ENCODE measurements around the gene PPA2. TPM values are rescaled to one million over a fixed set of nuclear protein-coding genes. Genes with fewer than 3 reads are reported as not detected.
"Not testable (repeated sequence)": the region's sequence is repeated elsewhere in the genome, so short reads cannot be mapped to it uniquely, and the experiment has no call there.

Gene PPA2
- polyA plus RNA-seq, 3 donors, result 32.7 to 66.4 (median 53.0) TPM

DNA sequence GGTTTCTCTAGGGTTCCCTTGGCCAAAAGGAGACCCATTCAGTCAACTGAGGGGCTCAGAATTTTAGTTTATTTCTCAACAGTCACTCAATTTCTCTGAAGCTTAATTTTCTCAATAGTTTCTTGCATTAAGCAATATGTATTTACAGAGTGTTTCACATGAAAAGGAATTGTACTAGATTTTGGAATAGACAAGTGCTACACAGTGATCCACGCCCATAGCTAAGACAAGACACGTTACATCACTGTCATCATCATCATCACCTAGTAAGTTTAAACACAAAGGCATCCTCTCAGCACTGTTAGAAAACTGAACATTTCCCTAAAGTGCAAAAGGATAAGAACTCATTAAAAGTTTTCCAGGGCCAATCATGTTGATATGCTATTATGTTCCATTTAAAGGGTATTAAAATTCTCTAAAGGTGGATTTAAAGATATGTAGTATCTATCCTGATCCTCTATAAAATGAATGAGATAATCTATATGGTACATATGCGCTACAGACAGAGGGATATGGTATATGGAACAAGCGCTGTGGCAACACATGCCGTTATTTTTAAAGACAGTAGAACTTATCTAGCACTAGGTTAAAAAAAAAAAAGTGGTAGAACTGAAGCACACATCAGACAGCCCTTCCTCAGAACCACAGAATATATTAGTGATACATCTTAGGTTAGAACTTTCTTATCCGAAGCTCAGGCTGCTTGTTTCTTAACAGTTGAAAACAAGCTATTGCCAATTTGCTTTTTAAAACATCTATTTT, 12.1 kb downstream of the PPA2 start:
- H3K27ac ChIP-seq (ENCODE audit: low read depth, low read length), result no peak overlapping the region
- 83 to 95% (median 84%) methylated on average over 6 of the region's 6 CpGs for WGBS, 3 donors

DNA sequence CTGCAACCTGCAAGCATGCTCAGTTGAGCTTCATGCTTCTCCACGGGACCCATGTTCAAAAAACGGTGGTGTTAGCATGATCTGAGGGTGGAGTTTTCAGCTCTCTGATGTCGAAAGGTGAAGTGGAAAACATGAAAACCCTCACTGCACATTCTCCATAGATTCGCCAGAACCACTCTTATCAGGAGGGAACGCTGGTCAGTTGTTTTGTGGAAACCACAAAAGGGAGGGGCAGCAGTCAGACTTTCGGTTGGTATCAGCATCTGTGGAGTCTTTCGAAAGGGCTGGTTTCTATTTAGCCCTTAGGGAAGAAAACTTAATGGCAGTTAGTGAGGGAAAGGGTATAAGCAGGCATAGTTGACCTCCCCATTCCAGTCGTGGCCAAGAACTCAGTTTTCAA, 12.6 kb downstream of the PPA2 start:
- WGBS, 3 donors, result 49 to 86% (median 55%) methylated on average over 8 of the region's 8 CpGs
- no peak overlapping the region for H3K27ac ChIP-seq (ENCODE audit: low read depth, low read length)

DNA sequence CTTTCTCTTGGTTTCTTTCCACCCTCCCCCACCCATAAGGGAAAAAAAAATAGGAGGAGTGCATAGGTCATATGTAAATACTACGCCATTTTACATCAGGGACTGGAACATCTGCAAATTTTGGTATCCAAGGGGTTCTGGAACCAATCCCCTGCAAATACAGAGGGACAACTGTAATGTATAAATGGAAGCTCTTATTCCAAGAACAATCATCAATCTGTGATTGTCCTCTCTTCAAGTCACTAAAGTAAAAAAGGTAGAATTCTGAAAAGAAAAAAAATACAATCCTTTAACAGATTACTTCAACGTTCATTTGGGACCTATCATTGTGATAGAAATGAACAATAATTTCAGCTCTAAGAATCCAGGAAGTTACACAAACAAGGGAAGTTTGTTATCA, 13.6 kb downstream of the PPA2 start:
- 61 to 76% (median 62%) methylated on average over 2 of the region's 2 CpGs for WGBS, 3 donors
- no peak overlapping the region for H3K27ac ChIP-seq (ENCODE audit: low read depth, low read length)

DNA sequence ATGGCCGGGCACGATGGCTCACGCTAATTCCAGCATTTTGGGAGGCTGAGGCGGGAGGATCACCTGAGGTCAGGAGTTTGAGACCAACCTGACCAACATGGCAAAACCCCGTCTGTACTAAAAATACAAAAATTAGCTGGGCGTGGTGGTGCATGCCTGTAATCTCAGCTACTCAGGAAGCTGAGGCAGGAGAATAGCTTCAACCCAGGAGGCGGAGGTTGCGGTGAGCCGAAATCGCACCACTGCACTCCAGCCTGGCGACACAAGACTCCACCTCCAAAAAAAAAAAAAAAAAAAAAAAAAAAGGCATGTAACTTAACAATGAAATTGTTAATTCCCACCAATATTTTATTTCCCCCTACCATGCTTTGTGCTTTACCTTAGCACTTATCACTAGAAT, 15.3 kb downstream of the PPA2 start:
- H3K27ac ChIP-seq (ENCODE audit: low read depth, low read length), result not testable (repeated sequence)

DNA sequence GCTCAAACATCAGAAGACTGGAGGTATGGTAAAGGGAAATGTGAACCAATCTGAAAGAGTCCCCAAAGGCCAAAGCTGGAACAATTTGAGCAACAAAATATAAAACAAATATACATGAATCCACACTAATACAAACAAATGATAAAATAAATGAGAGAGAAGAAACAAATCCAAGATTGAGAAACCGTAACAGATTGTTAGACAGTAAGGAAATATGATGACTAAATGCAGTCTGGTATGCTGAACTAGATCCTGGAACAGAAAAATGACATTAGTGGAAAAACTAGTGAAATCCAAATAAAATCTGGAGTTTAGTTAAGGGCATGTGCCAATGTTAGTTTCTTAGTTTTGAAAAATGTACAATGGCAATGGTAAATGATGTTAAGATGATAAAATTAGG, 15.9 kb downstream of the PPA2 start:
- H3K27ac ChIP-seq (ENCODE audit: low read depth, low read length), result no peak overlapping the region
- 76 to 90% (median 78%) methylated on average over 1 of the region's 1 CpG for WGBS, 3 donors

More for the DNA sequence above, 15.3 kb downstream of the PPA2 start:
- WGBS, 3 donors, result 90 to 94% (median 92%) methylated on average over 11 of the region's 11 CpGs

DNA sequence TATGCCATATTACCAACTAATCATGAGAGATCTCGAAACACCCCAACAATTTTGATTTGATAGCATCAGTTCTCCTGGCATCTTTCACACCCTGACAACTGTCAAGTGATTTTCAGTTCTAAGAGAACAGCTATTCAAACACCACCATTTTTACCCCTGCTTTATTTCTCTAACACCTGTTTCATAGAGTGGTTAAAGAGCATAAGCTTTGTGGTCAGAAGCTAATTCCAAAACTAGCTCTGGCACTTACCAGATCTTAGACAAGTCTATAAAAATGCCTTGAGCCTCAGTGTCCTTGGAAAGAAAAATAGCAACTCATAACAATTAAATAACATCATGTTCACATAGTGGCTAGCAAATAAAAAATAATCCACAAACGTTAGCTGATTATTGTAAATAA, 17.9 kb downstream of the PPA2 start:
- WGBS, 3 donors, result 75 to 93% (median 91%) methylated on average over 2 of the region's 2 CpGs
- H3K27ac ChIP-seq (ENCODE audit: low read depth, low read length), result no peak overlapping the region

DNA sequence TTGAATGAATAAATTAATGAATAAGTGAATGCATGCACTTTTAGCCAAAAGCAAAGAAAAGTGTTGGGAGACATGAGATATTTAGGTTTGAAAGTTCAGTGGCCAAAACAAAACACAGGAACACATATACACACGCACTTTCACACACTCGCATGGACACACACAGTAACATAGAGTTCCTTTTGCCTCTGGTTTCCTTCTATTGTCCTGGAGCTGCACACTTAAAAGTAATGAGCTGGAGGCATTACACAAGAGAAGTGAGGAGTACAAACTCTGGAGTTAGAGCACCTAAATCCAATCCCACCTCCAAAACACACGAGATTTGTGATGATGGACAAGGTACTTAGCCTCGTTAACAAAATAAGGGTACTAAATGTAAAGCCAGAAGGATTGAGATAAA, 18.7 kb downstream of the PPA2 start:
- H3K27ac ChIP-seq (ENCODE audit: low read depth, low read length), result no peak overlapping the region
- WGBS, 3 donors, result 69 to 87% (median 75%) methylated on average over 4 of the region's 4 CpGs

DNA sequence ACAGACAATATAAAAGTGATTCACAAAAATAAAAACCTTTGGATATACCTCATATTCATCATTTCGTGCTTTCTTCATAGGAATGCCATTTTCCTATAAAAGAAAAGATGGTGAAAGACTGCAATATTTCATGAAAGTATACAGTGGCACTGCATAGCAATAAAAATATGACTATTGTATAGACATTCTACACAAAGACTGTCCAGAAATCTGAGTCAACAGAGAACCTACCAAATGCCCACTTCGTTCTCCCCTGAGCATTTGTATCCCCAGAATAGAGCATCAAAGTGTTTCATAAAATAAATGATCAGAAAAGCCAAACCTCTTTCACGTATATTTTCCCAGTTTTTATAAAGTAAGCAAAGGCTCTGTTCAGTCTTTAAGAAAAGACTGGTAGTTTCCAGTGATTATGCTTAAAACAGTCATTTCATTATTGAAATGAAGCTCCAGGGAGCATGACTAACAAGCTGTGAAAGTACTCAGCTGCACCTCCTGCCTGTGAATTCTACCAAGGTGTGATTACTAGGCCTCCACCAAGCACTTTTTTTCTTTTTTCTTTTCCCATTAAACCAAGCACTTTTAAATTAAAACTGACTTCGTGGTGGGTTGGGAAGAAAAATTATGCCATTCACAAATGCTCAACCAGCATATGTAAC, 20.2 kb downstream of the PPA2 start:
- WGBS, 3 donors, result 78 to 90% (median 88%) methylated on average over 4 of the region's 4 CpGs
- H3K27ac ChIP-seq (ENCODE audit: low read depth, low read length), result no peak overlapping the region

DNA sequence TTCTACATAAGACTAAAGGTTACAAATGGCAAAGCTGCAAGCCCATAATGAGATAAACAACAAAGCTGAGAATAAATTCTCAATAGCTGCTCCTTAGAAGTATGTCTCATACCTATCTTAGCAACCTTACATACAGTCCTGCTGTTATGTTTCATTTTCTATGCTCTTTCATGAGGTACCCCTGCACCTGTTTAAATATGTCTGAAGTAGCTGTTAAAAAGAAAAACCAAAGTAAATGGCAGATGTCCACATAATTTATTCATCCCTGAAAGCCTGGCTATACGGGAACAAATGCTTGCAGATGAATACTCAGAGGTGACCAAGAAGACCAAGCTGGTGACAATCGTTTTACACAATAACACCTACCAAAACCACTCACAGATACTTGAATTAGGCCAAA, 22.5 kb downstream of the PPA2 start:
- WGBS, 3 donors, result 31 to 96% (median 86%) methylated on average over 2 of the region's 2 CpGs
- no peak overlapping the region for H3K27ac ChIP-seq (ENCODE audit: low read depth, low read length)

DNA sequence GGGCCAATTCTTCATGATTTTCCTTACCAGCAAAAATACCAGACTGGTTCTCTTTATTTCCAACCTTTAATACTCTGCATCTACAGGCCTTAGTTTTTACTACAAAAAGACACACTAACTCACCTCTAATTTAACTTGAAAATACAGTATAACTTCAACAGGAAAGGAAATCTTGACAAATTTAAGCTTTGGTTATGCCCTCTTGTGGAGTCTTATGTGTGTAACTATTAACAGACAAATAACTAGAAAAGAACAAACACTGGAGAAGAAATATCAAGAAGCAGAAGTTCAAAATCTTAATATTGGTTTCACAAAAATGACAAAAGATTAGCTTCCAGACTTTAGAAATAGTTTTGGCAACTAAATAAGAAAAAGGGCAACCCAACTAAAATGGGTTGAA, 33.0 kb downstream of the PPA2 start:
- H3K27ac ChIP-seq (ENCODE audit: low read depth, low read length), result no peak overlapping the region

DNA sequence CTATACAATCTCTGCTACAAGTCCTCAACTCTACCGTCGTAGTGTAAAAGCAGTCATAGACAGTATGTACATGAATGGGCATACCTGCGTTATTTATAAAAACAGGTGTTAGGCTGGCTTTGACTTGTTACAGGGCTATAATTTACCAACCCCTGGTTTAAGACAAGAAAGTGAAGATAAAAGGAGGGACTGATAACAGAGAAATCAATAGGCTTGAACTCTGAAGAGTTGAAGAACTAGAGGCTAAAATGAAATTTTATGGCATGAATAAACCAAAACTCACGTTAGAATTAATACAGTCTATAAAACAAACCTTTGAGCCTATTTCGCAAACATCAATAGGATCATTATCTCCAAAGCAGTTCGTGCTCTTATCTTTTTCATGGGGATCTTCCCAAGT, 36.2 kb downstream of the PPA2 start:
- no peak overlapping the region for H3K27ac ChIP-seq (ENCODE audit: low read depth, low read length)
- WGBS, 3 donors, result 73 to 96% (median 95%) methylated on average over 6 of the region's 6 CpGs

DNA sequence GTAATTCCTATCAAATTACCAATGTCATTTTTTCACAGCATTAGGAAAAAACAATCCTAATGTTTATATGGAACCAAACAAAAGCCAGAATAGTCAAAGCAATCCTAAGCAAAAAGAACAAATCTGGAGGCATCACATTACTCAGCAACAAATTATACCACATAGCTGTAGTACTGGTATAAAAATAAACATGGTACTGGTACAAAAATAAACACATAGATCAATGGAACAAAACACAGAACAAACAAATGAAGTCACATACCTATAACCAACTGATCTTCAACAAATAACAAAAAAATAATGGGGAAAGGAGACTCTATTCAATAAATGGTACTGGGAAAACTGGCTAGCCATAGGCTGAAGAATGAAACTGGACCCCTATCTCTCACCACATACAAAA, 37.4 kb downstream of the PPA2 start:
- no peak overlapping the region for H3K27ac ChIP-seq (ENCODE audit: low read depth, low read length)

DNA sequence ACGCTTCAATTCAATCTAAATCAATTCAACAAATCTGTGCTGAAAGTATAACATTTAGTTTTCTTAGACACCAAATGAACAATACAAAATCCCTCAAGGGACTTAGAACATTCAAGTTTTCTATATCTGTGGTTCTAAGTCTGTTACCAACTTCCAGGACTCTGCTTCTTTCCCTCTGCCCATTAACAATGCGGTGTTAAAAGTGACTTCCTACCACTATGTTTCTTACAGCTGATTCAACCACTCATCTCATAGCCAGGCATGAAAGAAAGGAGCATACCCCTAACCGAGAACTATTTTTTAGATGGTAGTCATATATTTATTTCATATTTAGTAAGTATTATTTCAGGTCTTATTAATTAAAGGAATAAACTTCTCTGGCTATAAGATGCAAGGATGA, 38.9 kb downstream of the PPA2 start:
- H3K27ac ChIP-seq (ENCODE audit: low read depth, low read length), result no peak overlapping the region
- WGBS, 3 donors, result 95 to 97% (median 96%) methylated on average over 3 of the region's 3 CpGs

DNA sequence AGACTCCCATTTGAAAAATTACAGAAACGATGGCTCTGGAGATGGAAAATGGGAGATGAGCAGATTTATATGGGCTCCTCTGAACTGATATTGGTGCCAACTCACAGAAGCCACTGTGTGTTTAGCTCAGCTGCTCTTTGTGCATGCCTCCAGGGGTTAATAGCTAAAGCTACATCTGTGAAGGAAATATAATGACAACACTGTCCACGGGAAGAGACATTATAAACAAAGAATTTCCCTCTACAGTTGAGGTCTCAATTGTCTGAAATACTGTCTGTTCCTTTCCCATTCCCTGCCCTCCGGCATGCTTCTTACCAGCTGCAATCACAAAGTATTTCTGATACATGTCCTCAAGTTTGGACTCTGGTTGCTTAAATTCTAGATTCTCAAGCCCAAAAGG, 40.4 kb downstream of the PPA2 start:
- 61 to 71% (median 65%) methylated on average over 3 of the region's 3 CpGs for WGBS, 3 donors
- H3K27ac ChIP-seq (ENCODE audit: low read depth, low read length), result no peak overlapping the region

DNA sequence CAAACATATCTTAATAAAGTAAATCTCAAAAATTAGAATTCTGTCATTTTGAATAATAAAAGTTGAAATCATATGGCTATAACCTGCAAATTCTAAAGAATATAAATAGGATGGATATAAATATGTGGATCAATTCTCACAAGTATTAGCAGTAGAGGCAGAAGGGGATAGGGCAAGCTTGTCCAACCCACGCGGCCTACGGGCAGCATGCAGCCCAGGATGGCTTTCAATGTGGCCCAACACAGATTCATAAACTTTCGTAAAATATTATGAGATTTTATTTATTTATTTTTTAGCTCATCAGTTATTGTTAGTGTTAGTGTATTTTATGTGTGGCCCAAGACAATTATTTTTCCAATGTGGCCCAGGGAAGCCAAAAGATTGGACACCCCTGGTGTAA, 41.4 kb downstream of the PPA2 start:
- H3K27ac ChIP-seq (ENCODE audit: low read depth, low read length), result no peak overlapping the region
- WGBS, 3 donors, result 98 to 99% (median 98%) methylated on average over 4 of the region's 4 CpGs

DNA sequence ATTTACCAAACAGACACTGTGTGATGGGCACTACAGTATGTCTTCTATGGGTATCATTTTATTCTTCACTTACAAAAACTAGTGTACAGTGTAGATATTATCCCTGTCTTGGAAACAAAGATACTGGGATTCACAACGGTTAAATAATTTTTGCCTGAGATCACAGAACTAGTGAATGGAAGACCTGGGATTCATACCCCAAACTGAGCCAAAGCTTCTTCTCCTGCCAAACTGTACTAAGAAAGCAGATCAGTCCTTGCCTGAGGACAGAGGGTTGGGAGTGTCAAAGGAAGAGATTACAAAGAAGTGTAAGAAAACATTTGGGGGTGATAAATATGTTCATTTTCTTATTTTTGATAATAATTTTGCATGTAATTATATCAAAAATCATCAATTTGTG, 43.1 kb downstream of the PPA2 start:
- no peak overlapping the region for H3K27ac ChIP-seq (ENCODE audit: low read depth, low read length)
- 0 to 52% (median 4%) methylated on average over 1 of the region's 1 CpG for WGBS, 3 donors

DNA sequence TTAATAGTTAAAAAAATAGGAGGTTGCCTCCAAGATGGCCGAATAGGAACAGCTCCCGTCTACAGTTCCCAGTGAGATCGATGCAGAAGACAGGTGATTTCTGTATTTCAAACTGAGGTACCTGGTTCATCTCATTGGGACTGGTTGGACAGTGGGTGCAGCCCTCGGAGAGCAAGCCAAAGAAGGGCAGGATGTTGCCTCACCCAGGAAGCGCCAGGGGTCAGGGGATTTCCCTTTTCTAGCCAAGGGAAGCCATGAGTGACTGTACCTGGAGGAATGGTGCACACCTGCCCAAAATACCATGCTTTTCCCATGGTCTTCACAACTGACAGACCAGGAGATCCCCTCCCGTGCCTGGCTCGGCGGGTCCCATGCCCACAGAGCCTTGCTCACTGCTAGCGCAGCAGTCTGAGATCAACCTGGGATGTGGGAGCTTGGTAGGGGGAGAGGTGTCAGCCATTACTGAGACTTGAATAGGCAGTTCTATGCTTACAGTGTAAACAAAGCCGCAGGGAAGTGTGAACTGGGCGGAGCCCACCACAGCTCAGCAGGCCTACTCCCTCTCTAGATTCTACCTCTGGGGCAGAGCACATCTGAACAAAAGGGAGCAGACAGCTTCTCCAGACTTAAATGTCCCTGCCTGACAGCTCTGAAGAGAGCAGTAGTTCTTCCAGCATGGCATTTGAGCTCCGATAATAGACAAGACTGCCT, 47.5 kb downstream of the PPA2 start:
- 86 to 95% (median 92%) methylated on average over 12 of the region's 12 CpGs for WGBS, 3 donors
- no peak overlapping the region for H3K27ac ChIP-seq (ENCODE audit: low read depth, low read length)

DNA sequence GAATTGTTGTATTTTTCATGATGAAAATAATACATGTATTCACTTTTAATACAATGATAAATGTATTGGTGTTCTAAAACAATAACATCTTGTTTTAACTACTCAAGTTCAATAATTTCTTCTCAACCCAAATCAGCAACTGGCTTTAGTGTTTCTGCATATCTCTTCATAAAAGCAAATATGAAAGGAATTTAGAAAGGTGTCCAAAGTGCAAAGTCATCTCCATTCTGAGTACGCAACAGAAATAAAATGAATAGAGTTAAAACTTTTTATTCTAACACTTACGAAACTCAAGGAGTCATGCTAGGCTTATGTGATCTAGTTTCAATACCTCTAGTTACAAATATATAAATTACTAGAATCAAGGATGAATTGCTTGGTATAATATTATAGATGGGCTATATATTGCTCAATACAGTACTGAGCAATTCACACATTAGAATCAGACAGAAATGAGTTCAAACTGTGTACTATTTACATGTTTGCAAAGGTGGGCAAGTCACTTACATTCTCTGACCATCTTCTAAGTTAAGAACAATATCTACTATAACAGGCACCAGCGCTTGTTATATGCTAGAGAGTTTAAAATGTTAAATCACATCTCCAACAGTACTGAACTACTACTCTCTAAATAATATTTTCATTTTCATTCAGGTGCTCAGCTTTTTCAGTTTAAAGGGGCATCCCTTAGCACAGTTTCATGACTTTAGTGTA, 51.5 kb downstream of the PPA2 start:
- WGBS, 3 donors, result 60 to 77% (median 76%) methylated on average over 3 of the region's 3 CpGs
- H3K27ac ChIP-seq (ENCODE audit: low read depth, low read length), result no peak overlapping the region

DNA sequence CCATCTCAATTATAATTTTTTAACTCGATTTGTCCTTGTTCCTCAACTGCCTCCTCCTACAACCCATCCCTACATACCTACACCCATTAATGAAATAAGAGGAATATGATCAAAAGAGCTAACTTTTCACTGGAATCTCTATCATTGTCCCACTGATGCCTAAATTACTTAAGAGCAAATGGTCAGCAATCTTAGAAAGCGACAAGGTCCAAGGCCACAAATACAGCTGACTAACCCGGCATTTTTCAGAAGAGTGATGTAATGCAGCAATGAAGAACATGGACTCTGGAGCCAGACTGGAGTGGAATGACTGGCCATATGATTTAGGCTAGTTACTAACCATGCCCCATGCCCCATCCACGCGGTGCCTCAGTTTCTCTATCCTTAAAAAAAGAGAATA, 56.2 kb downstream of the PPA2 start:
- no peak overlapping the region for H3K27ac ChIP-seq (ENCODE audit: low read depth, low read length)
- WGBS, 3 donors, result 71 to 96% (median 95%) methylated on average over 5 of the region's 5 CpGs

Data from adipose tissue (tissue), 3 donors.